Bronchial epithelial cell (primary cell): ENCODE results near the gene SGMS1. TPM values are rescaled to one million over a fixed set of nuclear protein-coding genes. Genes with fewer than 3 reads are reported as not detected.

Experiments
- DNase-seq: peaks from one replicate; pipeline ENCODE4 v3.0.0-alpha.2; 2010; ENCODE audit warnings: low read depth
- FAIRE-seq: peaks from 2 replicates; lab custom pipeline; 2011; peaks lifted over from hg19 to GRCh38; lab: Jason Lieb, UNC
- H3K27me3 ChIP-seq: 2 replicates; pipeline ENCODE4 v1.5.1; 2011; ENCODE audit warnings: low read length; ENCODE audit not compliant: control insufficient read depth, insufficient read depth
- H3K36me3 ChIP-seq: 2 replicates; pipeline ENCODE4 v1.5.1; 2011; ENCODE audit warnings: low read length; ENCODE audit not compliant: control insufficient read depth, insufficient read depth
- H3K4me3 ChIP-seq: 2 replicates; pipeline ENCODE4 v1.5.1; 2011; ENCODE audit warnings: mild to moderate bottlenecking, low read depth, low read length, control low read depth
- CTCF ChIP-seq: IDR thresholded peaks from 2 replicates; pipeline ENCODE4 v1.5.1; 2011; ENCODE audit warnings: mild to moderate bottlenecking, moderate library complexity, low read length, control low read depth, inconsistent platforms; ENCODE audit not compliant: insufficient read depth, severe bottlenecking
- total RNA-seq: library from RNA; depleted of rRNA; stranded (reverse); fragments of >200 nt; gene quantifications from 2 replicates; pipeline ENCODE4 v1.2.1, GENCODE V29; 2014

SGMS1 gene
- total RNA-seq, 1 donor from 2014 or later: 21.3 TPM

DNA sequence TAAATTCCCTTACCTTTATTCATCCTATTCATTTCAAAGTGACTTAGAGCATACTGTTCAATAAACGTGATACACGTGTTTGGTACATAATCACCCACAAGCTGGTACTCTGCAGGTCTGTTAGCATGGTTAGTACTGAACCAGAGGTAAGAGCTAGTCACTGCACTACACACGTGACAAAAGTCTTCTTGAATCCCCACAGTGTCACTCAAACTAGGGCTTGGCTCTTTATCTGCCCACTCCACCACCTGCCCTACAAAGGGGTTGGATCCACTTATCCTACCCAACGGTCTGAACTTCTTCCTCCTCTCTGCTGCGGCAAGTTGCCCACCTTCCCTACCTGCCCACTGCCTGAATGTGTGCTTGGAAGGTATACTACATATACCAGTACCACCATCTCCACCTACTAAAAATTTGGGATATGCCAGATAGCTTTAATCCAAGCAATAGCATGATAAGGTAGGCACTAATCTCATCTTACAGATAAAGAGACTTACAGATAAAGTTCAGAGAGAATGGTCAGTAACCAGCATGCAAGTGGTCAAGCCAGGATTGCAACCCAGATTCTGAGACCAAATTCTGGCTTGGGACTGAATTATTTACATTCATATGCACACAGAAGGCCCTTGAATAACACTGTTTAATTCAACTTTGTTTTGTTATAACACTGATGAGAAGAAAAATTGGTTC, 92.2 kb downstream of the SGMS1 start:
- no peak for TF ChIP-seq CTCF
- H3K36me3 ChIP-seq: no peaks in the 10 kb centered on the region
- H3K27me3 ChIP-seq: no peaks in the 10 kb centered on the region
- DNase-seq (no peak), FAIRE-seq (no peak)
- no peak overlapping the region for H3K4me3 ChIP-seq

DNA sequence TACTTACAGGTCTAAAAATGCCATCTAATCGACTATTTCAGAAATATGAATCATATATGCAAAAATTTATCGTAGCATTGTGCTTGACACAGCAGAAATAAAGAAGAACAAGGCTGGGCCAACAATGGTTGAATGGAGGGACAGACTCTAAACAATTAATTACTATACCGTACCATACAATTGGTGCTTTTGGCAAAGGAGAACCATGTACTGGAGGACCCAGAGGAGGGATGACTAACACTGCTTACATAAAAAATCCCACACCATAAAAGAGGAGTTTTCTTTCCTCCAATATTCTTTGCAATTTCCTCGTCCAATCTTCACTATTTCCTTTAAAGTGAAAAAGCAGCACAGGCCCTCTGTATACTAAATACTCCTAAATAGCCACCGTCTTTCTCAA, 94.1 kb downstream of the SGMS1 start:
- no peak for DNase-seq
- FAIRE-seq: no peak
- no peak for TF ChIP-seq CTCF
- Histone ChIP-seq H3K36me3 (no peaks in the 10 kb centered on the region), H3K4me3 (no peak overlapping the region), H3K27me3 (no peaks in the 10 kb centered on the region)

DNA sequence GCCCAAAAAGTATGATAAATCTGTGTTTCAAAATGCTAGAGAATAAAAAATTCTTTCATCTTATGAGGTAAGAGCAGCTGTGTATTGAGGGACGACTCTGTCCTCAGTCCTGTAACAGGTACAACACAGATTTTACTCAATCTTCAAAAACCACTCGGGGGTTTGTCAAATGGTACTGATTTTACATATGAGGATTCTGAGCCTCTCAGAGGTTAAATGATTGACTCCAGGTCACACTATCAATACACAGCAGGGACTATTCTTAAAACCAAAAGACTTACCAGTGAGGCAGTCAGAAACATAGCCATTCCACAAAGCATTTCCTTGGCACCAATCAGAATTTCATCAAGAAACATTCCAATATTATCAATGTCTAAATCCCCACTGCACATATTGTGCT, 95.5 kb downstream of the SGMS1 start:
- H3K4me3 ChIP-seq: no peak overlapping the region
- H3K36me3 ChIP-seq: no peaks in the 10 kb centered on the region
- TF ChIP-seq CTCF: no peak
- DNase-seq (no peak), FAIRE-seq (no peak)
- no peaks in the 10 kb centered on the region for H3K27me3 ChIP-seq

GRCh38 chr10:50527442-50528043, 96.2 kb downstream of the SGMS1 start:
- no peaks in the 10 kb centered on the region for H3K27me3 ChIP-seq
- TF ChIP-seq CTCF: no peak
- H3K4me3 ChIP-seq: no peak overlapping the region
- no peaks in the 10 kb centered on the region for H3K36me3 ChIP-seq
- no peak for FAIRE-seq
- no peak for DNase-seq

DNA sequence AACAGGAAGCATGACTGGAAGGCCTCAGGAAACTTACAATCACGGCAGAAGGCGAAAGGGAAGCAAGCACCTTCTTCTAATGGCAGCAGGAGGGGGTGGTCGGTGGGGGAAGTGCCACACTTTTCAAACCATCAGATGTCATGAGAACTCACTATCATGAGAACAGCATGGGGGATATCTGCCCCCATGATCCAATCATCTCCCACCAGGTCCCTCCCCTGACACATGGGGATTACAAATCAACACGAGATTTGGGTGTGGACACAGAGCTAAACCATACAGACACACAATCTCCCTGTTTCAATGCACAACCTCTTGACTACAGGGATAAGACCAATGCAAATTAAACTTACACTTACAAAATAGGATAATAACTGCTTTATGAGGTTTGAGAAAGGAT, 97.6 kb downstream of the SGMS1 start:
- no peaks in the 10 kb centered on the region for H3K36me3 ChIP-seq
- DNase-seq (no peak), FAIRE-seq (no peak)
- no peak overlapping the region for H3K4me3 ChIP-seq
- no peak for TF ChIP-seq CTCF
- no peaks in the 10 kb centered on the region for H3K27me3 ChIP-seq
